ENCODE measurements around the gene ATP6V0E1. TPM values are rescaled to one million over a fixed set of nuclear protein-coding genes. Genes with fewer than 3 reads are reported as not detected.

The ATP6V0E1 gene
- total and polyA plus RNA-seq, 2 experiments from 2014 or later, result 75.9 to 250 TPM

- TF ChIP-seq ZNF462 (CRISPR knock-in tag; IDR thresholded peaks at IDR 0.05) (no peak), ETS1 (IDR thresholded peaks at IDR 0.05) (no peak), NANOG (IDR thresholded peaks at IDR 0.05; ENCODE audit: borderline replicate concordance) (no peak)
These were observed 26.6 kb upstream of the ATP6V0E1 start (continued) for GRCh38 chr5:172956936-172957335.

- Histone ChIP-seq H3K27ac (ENCODE audit: low read depth) (no peak overlapping the region), H3K79me2 (replicated peaks; ENCODE audit: insufficient read depth) (peaks cover 12% of the 10 kb centered on the region), H3K9me2 (ENCODE audit: insufficient read depth) (no peaks in the 10 kb centered on the region), H3K36me3 (ENCODE audit: insufficient read depth) (no peaks in the 10 kb centered on the region), H3F3A (replicated peaks; ENCODE audit: low read depth) (no peaks in the 10 kb centered on the region), H3K4me1 (ENCODE audit: insufficient read depth) (peaks cover 3% of the 10 kb centered on the region; the same call in 1 of the 2 replicates), H3K4me2 (no peak overlapping the region), H3K27me3 (ENCODE audit: insufficient read depth) (peaks cover 22% of the 10 kb centered on the region), H2AFZ (no peak overlapping the region), H4K20me1 (replicated peaks; ENCODE audit: insufficient read depth) (peaks cover 12% of the 10 kb centered on the region; the same call in 1 of the 2 replicates), H3K4me3 (no peak overlapping the region)
- H3K4me1 Mint-ChIP-seq, result peaks cover 3% of the 10 kb centered on the region; the same call in 2 of the 3 replicates
- peaks cover 9% of the 10 kb centered on the region for H3K36me3 Mint-ChIP-seq (ENCODE audit: low read depth)
- DNase-seq (ENCODE audit: low spot score) (no peak), ATAC-seq (no peak)
- peaks cover 20% of the 10 kb centered on the region for H3K27me3 Mint-ChIP-seq (ENCODE audit: insufficient read depth, low read depth, poor library complexity)
- H3K9me3 Mint-ChIP-seq, result no peaks in the 10 kb centered on the region
- H3K4me3 Mint-ChIP-seq, result peak overlapping the region; percentile 96
- H3K27ac Mint-ChIP-seq, result no peak overlapping the region
- TF ChIP-seq NANOG (IDR thresholded peaks at IDR 0.05; ENCODE audit: borderline replicate concordance), result no peak
- no peak for TF ChIP-seq STAT1 (IDR thresholded peaks at IDR 0.05; ENCODE audit: unreplicated experiment)
- no peak for TF ChIP-seq JUNB (IDR thresholded peaks at IDR 0.05; ENCODE audit: unreplicated experiment)
- TF ChIP-seq CREB1 (CRISPR knock-in tag; IDR thresholded peaks at IDR 0.05; ENCODE audit: low read depth), result no peak
- TF ChIP-seq ZNF114 (CRISPR knock-in tag; IDR thresholded peaks at IDR 0.05), result no peak
- no peak for TF ChIP-seq ZNF462 (CRISPR knock-in tag; IDR thresholded peaks at IDR 0.05)
These were observed 26.1 kb upstream of the ATP6V0E1 start for GRCh38 chr5:172957458-172957857.

Data from GM23338 (cell line).